Forelimb muscle (tissue), 1 donor: ENCODE results near the gene MSRB2. TPM values are rescaled to one million over a fixed set of nuclear protein-coding genes. Genes with fewer than 3 reads are reported as not detected.
"Not testable (repeated sequence)": the region's sequence is repeated elsewhere in the genome, so short reads cannot be mapped to it uniquely, and the experiment has no call there.

Experiments
- DNase-seq: peaks from one replicate; pipeline ENCODE4 v3.0.0-alpha.2; 2013; ENCODE audit warnings: low read depth
- polyA plus RNA-seq: library from polyadenylated mRNA; unstranded; fragments of 120-200 nt; gene quantifications from one replicate; pipeline ENCODE4 v1.2.1, GENCODE V29; 2013; ENCODE audit not compliant: insufficient read length

MSRB2 gene
- polyA plus RNA-seq, 1 donor: 58.8 TPM

DNA sequence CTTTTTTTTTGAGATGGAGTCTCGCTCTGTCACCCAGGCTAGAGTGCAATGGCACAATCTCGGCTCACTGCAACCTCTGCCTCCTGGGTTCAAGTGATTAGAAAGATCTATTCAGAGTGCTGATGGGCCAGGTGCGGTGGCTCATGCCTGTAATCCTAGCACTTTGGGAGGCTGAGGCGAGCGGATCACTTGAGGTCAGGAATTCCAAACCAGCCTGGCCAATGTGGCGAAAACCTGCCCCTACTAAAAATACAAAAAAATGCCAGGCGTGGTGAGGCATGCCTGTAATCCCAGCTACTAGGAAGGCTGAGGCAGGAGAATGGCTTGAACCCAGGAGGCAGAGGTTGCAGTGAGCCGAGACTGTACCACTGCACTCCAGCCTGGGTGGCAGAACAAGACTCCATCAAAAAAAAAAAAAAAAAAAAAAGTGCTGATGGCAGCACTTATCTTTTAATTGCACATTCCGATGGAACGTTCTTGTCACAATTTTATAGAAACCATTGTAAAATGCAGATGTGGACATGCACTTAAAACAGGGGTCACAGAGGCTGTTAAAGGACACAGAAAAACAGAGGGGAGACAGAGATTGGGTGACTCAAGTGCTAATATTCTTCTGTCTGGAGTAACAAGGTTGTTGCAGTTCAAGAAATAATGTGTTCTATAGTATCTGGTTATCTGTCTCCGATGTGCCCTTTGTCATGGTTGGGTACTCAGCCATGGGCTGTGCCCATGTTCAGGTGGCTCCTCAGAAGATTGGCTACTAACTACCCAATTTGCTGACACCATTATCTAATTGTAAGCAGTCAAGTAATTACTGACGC lies 25.1 kb upstream of the MSRB2 start:
- DNase-seq: not testable (repeated sequence)

DNA sequence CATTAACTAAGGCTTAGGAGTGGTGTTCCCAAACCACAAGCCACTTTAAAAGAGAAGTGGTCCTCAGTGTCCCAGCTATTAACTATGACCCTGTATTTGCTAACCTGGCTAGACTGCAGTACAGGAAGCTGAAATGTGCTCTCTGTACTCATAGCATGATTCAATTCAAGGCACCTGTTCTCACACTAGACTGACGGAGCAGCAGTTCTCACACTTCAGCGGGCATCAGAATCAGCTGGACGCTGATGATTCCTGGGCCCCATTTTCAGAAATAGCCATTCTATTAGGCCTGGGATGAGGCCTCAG lies 24.5 kb upstream of the MSRB2 start:
- DNase-seq: no peak

DNA sequence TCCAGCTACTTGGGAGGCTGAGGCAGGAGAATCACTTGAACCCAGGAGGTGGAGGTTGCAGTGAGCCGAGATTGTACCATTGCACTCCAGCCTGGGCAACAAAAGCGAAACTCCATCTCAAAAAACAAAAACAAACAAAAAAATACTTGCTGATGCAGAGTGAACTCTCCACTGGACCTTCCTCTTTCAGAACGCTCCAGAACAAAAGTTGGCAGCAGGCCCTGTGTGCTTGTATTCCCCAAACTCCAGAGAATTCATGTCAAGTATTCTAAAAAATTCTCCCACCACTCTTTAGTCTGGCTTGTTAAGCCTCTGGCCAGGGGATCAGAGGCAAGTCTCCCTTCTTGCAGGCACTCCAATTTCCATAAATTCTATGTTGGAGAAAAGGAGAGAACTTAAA lies 22.8 kb upstream of the MSRB2 start:
- not testable (repeated sequence) for DNase-seq

DNA sequence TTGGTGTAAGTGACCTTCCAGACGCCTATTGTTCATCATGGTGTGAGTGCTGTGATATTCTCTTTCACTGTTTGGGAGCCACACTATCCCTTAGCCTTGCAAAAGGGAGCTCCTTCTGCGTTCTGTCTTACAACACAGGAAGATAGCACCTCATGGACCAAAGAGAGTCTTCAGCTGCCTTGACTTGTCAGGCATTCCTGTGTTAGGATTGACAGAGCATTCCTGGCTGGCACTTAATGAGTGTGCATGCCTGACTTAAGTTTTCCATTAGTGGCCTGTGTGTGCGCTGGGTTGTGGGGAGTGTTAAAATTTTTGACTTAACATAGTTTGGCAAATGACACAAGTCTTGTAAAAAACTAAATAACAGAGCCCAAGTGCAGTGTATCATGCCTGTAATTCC lies 21.9 kb upstream of the MSRB2 start:
- no peak for DNase-seq

DNA sequence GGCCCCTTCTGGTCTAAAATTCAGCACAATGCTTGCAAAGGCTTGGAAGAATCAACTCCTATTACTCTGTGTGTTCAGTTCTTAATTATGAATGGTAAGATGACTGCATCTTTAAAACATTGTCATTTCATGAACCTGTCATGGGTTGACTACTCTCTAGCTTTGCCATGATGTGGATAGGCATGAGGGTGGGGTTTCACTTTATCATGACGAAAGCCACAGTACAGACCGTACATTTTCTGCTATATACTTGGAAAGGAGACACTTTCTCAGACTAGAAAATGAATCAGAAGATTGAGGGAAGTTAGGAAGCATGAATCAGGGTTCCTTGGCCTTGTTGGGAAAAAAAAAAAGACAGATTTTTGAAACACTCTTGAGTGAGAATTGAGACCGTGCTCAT lies 19.7 kb upstream of the MSRB2 start:
- no peak for DNase-seq

DNA sequence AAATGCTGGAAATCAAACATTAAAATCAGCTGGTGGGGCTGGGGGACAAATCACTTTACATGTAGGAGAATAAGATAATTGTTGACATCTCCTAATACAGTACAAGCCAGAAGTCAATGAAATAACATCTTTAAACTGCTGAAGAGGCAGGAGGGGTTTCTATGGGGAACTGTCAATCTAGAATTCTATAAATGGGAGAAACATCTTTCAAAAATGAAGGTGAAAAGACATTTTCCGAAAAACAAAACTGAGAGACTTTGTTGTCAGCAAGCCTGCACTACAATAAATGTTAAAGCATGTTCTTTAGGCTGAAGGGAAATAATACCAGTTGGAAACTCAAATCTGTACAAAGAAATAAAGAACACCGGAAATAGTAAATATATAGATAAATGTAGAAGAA lies 17.3 kb upstream of the MSRB2 start:
- no peak for DNase-seq

DNA sequence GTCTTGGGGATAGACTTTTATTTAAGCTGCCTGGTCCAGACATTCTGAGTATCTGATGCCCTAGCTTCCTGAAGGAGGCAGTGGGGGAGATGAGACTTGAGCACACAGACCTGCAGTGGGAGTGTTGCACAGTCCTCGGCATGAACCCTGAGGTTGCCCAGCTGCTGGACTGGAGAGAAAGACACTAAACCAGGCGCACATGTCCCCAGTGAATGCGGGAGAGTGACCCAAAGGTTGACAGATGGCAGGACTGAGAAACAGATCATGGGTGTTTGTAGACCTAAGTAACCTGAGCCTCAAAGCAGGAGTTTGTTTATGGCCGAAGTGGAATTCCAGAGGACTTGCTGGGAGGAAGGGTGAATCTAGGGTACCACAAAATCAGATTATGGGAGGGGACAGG lies 15.7 kb upstream of the MSRB2 start:
- DNase-seq: no peak

DNA sequence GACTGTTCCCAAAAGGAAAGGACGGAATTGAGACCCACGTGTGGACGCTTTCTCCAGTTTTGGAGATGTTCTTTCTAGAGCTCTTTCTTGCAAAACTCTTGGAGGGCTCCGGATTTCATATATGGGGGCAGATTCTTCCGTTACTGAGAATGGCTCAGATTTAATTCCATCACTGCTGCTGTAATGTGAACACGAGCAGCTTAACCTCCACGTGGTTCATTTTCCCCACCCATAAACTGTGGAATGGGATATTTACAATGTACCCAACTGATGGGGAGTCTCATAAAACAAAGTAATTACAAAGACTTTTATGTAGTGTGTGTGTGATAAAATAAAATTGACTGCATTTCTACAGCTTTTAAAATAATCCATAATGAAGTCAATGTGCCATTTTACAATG lies 15.1 kb upstream of the MSRB2 start:
- no peak for DNase-seq

DNA sequence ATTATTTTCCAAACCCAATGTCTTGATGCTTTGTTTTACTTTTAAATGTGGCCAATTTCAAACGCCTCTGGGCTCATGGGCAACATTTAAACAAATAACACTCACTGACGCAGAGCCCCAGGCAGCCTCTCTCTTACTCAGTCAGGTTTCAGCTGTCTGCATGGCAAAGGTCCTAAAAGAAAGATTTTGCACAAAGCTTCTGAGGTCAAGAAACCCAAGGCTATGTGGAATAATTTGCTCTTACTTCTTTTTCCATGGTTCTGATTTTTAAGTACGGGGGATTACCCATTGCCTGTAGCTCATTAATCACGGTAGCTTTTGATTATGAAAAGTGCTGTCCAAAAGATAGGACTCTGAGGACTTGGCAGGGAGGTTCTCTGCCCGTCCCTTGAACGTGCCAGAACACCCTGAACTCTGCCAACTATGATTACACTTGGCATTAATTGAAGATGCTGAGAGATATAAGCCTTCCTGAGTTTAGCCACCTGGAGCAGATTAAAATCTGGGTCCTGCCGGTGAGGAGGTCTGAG lies 14.1 kb upstream of the MSRB2 start:
- DNase-seq: no peak

DNA sequence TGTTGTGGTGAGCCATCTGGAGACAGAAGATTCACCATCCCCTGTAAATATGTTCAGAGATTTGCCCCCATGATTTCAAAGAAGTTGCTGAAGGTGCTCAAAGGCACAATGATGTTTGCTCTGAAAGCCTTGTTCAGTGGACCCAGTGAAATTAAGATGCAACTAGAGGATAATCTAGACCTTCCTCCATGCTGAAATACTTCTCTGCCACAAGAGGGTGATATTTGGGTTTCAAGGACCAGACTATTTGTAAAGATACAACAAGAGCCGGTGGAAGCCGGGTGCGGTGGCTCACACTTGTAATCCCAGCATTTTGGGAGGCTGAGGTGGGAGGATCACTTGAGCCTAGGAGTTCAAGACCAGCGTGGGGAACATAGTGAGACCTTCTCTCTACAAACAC lies 13.5 kb upstream of the MSRB2 start:
- DNase-seq: no peak

DNA sequence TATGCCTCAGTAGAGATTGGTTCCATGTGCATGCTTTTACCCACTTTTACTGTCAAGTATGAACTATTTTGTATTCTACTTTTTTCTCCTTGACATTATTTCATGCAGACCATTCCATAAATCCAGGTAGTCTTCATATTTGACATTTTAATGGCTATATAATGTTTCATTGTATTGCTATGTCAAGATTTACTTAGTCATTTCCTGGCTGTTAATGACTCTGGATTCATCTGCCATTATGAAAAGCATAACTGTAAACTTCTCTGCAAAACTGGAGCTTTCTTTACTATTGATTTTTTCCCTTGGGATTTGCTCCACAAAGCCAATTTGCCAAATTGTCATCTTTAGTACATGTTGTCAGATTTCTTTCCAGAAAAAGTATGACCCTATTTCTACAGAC lies 6.8 kb upstream of the MSRB2 start:
- DNase-seq: no peak

DNA sequence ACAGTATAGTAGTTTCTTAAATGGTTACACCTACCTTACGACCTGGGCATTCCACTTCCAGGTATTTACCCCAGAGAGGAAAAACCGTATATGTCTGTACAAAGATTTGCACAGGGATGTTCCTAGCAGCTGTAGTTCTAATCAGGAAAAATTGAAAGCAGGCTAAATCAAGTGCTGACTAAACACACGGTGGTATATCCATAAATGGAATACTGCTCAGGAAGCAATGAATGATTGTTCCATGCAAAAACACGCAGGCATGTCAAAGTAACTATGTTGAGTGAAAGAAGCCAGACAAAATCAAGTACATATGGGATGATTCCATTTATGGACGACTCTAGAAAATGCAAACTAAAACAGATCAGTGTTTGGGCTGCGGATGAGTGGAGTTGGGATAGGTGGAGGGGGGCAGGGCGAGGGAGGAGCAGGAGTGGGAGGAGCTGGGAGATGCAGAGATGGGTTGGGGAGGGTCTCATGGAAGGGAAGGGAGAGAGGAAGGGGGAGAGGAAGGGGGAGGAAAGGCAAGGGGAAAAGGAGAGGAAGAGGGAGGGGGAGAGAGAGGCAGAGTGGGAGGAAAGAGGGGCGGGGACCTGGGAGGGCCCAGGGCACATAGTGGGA lies 484 bp upstream of the MSRB2 start:
- DNase-seq: no peak

DNA sequence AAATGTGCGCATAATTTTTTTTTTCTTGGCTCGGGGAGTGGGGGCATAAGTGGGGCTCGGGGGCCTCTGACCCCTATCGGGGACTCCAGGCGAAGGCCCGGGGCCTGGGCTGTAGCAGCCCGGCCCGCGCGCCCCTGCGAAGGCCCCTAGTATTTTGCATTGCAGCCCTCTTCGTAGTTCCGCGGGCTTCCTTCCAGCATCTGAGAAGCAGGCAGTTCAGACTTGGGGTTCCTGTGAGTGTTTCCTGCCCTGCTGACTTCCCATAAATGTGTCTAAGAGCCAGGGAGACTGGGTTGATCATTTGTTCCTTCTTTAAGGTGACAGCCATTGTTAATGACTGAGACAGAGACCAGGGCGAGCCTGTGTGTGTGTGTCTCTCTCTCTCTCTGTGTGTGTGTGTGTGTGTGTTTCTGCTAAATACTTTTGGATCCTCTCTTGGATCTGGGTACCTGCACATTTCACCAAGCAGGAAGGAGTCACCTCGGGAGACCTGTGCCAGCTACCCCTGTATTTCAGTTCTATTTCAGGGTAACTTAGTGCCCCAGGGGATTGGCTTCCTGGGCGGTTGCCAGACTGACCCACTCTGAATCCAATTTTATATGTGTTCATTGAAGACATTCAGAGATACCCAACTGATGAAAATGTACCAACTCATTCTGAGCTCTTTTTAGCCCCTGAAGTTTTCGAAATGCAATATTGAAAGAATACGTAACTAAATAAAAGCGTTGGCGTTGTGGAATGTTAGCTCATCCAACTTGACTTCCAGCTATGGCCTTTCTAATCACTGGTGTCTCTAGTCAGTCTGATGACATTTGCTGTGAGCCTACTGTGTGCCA lies 805 bp downstream of the MSRB2 start:
- DNase-seq: no peak

DNA sequence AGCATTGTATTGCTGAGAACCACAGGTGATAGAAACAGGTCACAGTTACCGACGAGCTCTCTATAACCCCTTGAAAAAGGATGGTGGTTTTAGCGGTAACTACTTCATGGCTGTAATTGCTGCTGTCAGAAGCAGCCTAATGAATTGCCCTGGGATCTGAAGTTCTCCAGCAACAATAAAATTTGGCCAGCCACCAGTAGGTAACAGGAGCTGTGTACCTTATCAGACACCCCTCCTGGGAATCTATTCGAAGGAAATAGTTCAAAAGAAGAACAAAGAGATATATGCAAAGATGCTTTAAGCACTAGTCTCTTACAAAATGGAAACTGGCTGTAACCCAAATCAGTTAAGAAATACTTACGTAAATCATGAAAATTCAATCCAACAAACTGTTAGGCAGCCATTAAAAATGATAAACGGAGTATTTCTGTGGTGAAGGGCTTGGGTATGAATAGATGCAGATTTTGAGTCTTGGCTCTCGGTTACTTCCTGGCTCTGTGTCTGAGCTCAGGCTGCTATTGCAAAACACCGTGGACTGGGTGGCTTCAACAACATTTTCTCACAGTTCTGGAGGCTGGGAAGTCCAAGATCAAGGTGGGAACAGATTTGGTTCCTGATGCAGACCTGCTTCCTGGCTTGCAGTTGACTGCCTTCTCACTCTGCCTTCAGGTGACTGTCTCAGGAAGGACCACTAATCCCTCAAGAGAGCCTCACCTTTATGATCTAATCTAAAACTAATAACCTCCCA lies 1.6 kb downstream of the MSRB2 start:
- DNase-seq: no peak

DNA sequence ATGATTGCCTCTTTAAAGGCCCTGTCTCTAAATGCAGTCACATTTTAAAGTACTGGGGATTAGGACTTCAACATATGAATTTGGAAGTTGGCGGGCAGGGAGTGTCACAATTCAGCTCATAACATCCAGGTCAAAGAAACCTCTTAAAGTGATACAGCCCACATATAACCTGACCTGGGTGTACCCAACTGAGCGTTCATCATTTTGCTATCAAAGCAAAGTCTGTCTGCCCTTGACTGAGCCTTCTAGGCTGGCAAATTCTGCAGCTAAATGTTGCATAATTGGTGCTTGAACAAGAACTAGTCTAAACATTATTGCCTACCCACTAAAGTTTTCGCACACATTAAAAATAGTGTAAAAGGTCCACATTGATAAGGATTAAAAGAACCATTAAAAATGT lies 3.7 kb downstream of the MSRB2 start:
- no peak for DNase-seq

DNA sequence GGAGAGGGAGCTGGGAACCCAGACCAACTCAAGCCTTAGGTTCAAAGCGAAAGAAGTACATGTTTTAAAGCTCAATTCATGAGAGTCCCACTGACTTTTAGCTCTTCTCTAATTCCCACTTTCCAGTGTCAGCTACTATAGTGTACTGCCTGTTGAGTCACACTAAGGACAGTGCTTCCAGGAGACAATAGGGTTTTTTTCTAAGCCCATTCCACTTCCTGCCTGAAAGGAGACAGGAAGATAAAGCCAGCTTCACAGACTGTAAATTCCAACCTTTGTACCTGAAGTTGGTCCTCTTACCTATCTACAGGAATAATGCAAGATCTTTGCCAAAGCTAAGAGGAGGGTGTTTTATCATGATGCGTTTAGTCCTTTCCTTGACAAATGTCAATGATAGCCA lies 4.4 kb downstream of the MSRB2 start:
- DNase-seq: no peak

DNA sequence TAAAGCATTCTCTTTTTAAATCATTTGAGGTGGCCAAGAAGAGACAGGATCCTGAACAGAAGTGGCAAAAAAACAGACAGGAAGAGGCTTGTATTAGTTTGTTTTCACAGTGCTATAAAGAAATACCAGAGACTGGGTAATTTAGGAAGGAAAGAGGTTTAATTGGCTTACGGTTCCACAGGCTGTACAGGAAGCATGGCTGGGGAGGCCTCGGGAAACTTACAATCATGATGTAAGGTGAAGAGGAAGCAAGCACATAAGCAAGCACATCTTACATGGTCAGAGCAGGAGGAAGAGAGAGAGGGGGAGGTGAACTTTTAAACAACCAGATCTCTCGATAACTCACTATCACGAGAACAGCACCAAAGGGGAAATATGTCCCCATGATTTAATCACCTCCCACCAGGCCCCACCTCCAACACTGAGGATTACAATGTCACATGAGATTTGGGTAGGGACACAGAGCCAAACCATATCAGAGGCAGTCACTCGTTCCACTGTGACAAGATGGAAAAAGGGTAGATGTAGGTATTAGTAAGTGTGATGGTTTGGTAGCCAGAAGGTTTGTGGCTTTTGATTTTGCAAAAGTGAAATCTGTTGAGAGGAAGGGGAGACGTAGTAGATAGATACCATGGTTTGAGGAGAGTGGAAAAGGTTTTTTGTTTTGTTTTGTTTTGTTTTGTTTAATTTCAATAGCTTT lies 5.1 kb downstream of the MSRB2 start:
- DNase-seq: no peak

DNA sequence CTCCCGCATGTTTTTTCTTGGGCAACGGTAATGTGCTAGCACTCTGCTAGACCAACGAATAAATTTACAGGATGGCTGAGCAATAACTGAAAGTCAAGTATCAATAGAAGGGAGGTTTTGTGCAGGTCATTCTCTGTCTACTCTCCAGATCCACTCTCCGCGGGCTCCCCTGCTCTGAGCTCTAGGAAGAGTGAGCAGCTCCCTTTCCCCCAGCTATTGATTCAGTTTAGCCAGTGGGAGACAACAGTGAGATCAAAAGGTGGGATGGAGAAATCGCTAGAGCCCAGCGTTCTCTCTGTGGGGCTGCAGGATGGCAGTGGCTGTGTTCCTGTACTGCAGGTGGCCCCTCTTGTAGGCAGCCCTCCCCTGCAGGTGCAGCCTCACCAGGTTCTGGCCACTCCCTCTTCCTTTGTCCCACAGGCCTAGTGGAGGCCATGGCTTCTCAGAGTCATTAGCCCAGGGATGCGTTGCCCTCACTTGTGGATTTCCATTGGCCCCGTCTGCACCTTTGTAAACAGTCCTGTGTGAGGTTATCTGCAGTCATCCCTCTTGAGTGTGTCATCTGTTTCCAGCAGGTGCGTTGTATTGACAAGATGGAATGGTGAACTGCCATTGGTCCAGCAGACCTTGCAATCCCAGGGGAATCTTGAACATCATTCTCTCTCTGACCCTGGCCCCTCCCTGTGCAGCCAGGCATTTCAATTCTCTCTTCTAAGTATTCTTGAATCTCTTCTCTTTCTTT lies 11.1 kb downstream of the MSRB2 start:
- no peak for DNase-seq

DNA sequence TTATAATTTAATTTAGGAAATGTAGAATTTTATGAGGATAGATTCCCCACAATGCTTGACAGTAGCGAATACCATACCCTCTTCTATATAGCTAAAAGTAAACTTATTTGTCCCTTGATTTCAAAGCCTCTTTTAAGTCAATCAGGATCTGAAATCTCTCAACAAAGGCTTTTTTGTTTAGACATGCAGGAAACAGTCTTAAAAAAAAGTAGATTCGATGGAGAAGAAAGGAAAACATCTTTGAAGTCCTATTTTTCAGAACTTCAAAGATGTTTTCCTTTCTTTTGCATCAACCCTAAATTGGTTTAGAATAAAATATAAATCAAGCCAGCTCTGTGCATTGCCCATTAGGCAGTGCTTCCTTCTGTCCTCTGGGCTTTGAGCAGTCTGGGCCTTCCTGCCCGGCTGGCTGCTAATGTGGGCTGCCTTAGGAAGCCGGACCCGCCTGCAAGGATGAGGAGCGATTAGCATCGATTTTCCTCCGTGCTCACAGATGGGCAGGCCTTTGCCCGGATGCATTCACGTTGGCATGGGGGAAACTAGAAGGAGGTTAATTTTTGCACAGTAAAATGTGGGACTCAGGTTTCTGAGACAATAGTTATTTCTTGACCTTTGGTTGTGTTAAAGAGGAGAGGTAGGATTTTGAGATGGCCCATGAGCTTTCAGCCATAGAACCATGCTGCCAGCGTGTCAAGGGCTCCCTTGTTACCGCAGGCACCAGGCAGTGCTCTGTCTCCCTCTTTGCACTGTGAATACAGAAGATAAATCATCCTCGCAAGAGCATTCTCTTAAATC lies 15.5 kb downstream of the MSRB2 start:
- no peak for DNase-seq
